Left lobe of liver (tissue), 2 donors: ENCODE results near the gene FZD4. TPM values are rescaled to one million over a fixed set of nuclear protein-coding genes. Genes with fewer than 3 reads are reported as not detected.
"Not testable (repeated sequence)": the region's sequence is repeated elsewhere in the genome, so short reads cannot be mapped to it uniquely, and the experiment has no call there.

Experiments
- ATAC-seq: fragments of 200-7000 bp; cut with Tn5 transposase; one replicate; pipeline ENCODE4 v1.9.1; 2020; ENCODE audit warnings: mild to moderate bottlenecking, moderate library complexity
- DNase-seq: peaks from one replicate; pipeline ENCODE4 v3.0.0-alpha.2; 2020; ENCODE audit warnings: low spot score
- total RNA-seq: library from RNA; stranded (reverse); gene quantifications from one replicate; pipeline ENCODE4 v1.2.1, GENCODE V29; 2021
- donor health status: DM: no; HTN: no; CAD: no; lungs with moderate emphysema.
- donor health status: DM: no; HTN: yes; CAD: no.

The FZD4 gene
- total RNA-seq, 1 donor from 2014 or later: 15.8 TPM

GRCh38 chr11:86938900-86939880 is 16.0 kb downstream of the FZD4 start:
- ATAC-seq: peak; percentile 53
- no peak for DNase-seq

- DNase-seq: no peak
- no peak for ATAC-seq
These were observed 16.8 kb downstream of the FZD4 start for GRCh38 chr11:86938203-86938899.

GRCh38 chr11:86937193-86937806 is 17.9 kb downstream of the FZD4 start:
- ATAC-seq, DNase-seq: not testable (repeated sequence)

GRCh38 chr11:86934926-86935579 is 20.1 kb downstream of the FZD4 start:
- ATAC-seq: no peak
- DNase-seq: no peak

- no peak for DNase-seq
- ATAC-seq: no peak
These were observed 20.7 kb downstream of the FZD4 start for GRCh38 chr11:86934582-86934900.

- DNase-seq (no peak), ATAC-seq (no peak)
These were observed 21.2 kb downstream of the FZD4 start for GRCh38 chr11:86933891-86934581.

- ATAC-seq (no peak), DNase-seq (no peak)
These were observed 22.0 kb downstream of the FZD4 start for GRCh38 chr11:86932924-86933875.

- ATAC-seq: no peak
- no peak for DNase-seq
These were observed 23.0 kb downstream of the FZD4 start for GRCh38 chr11:86932259-86932585.

- DNase-seq: no peak
- ATAC-seq: no peak
These were observed 23.5 kb downstream of the FZD4 start for GRCh38 chr11:86931548-86932258.

- ATAC-seq (no peak), DNase-seq (no peak)
These were observed 24.1 kb downstream of the FZD4 start for GRCh38 chr11:86930957-86931547.

GRCh38 chr11:86926975-86927374 is 28.2 kb downstream of the FZD4 start:
- no peak for ATAC-seq
- no peak for DNase-seq

- DNase-seq: no peak
- ATAC-seq: peak; percentile 87
These were observed 31.0 kb downstream of the FZD4 start for GRCh38 chr11:86923999-86924766.

GRCh38 chr11:86922225-86922624 is 33.0 kb downstream of the FZD4 start:
- ATAC-seq (no peak), DNase-seq (no peak)

GRCh38 chr11:86919557-86920210 is 35.5 kb downstream of the FZD4 start:
- ATAC-seq (peak; percentile 63), DNase-seq (no peak)

- no peak for ATAC-seq
- no peak for DNase-seq
These were observed 36.2 kb downstream of the FZD4 start for GRCh38 chr11:86918973-86919372.

- ATAC-seq (no peak), DNase-seq (no peak)
These were observed 36.7 kb downstream of the FZD4 start for GRCh38 chr11:86918496-86918895.

GRCh38 chr11:86917589-86917988 is 37.6 kb downstream of the FZD4 start:
- no peak for ATAC-seq

More at GRCh38 chr11:86917589-86917988, 37.6 kb downstream of the FZD4 start:
- DNase-seq: no peak
